HEK293 (cell line): Measurements from ENCODE around the gene GLI1.

ENCODE experiments used
- GLI2 ChIP-seq: fragments of 450-650 bp; formaldehyde crosslinking; IDR thresholded peaks from 2 replicates; pipeline ENCODE4; 2017; ENCODE audit warnings: missing biosample characterization, missing genetic modification characterization, low read depth, borderline replicate concordance
- PRDM1 ChIP-seq: fragments of 450-650 bp; formaldehyde crosslinking; IDR thresholded peaks from 2 replicates; pipeline ENCODE4; 2016; ENCODE audit warnings: missing biosample characterization, missing genetic modification characterization
- YY1 ChIP-seq: fragments of 450-650 bp; formaldehyde crosslinking; IDR thresholded peaks from 2 replicates; pipeline ENCODE4 v1.5.1; 2018; ENCODE audit warnings: missing biosample characterization, missing genetic modification characterization
- ZNF510 ChIP-seq: fragments of 450-650 bp; formaldehyde crosslinking; IDR thresholded peaks from 2 replicates; pipeline ENCODE4 v1.5.1; 2018; ENCODE audit warnings: mild to moderate bottlenecking, missing genetic modification characterization, missing biosample characterization; ENCODE audit not compliant: insufficient replicate concordance
- ZNF791 ChIP-seq: fragments of 450-650 bp; formaldehyde crosslinking; IDR thresholded peaks from 2 replicates; pipeline ENCODE4 v1.5.1; 2016; ENCODE audit warnings: missing biosample characterization, missing genetic modification characterization
- TF ChIP-seq, protein P1 (sequence below): fragments of 450-650 bp; formaldehyde crosslinking; IDR thresholded peaks from 2 replicates; pipeline ENCODE4 v1.5.1; 2016; ENCODE audit warnings: missing biosample characterization, missing genetic modification characterization

GRCh38 chr12:57464569-57464968 is 5.0 kb downstream of the GLI1 start:
- TF ChIP-seq PRDM1 (tag by site-specific recombination) (no peak), ZNF510 (tag by site-specific recombination) (no peak), ZNF791 (tag by site-specific recombination) (no peak), GLI2 (tag by site-specific recombination) (no peak), YY1 (tag by site-specific recombination) (no peak)
- TF ChIP-seq, protein P1, sequence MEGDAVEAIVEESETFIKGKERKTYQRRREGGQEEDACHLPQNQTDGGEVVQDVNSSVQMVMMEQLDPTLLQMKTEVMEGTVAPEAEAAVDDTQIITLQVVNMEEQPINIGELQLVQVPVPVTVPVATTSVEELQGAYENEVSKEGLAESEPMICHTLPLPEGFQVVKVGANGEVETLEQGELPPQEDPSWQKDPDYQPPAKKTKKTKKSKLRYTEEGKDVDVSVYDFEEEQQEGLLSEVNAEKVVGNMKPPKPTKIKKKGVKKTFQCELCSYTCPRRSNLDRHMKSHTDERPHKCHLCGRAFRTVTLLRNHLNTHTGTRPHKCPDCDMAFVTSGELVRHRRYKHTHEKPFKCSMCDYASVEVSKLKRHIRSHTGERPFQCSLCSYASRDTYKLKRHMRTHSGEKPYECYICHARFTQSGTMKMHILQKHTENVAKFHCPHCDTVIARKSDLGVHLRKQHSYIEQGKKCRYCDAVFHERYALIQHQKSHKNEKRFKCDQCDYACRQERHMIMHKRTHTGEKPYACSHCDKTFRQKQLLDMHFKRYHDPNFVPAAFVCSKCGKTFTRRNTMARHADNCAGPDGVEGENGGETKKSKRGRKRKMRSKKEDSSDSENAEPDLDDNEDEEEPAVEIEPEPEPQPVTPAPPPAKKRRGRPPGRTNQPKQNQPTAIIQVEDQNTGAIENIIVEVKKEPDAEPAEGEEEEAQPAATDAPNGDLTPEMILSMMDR (tag by site-specific recombination): no peak
